ENCODE measurements around the gene KRTAP10-11.
"Not testable (repeated sequence)": the region's sequence is repeated elsewhere in the genome, so short reads cannot be mapped to it uniquely, and the experiment has no call there.

Gene KRTAP10-11

DNA sequence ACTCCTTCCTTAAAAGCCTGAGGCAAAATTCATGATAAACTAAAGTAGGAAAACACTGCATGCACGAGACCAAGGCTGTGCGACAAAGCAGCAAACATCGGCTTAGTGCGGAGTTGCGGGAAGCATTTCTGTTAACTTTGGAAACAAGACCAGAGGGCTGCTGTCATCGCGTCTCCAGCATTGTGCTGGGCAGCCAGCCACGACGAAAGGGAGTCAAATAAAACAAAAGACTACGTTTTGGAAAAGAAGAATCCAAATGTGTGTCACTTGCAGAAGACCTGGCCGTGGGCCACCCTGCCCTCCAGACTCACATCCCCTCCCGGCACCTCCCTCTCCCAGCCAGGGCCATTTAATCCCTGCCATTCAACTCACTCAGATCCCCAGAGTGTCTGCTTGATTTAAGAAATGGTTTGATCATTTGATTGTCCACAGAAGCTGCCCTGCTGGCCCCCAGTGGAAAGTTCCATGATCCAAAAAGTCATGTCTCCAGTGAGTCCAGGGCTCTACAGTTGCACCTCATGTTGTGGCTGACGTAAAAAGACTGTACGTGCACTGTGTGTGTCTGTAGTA, 2.4 kb upstream of the KRTAP10-11 start:
- DNase-seq: no peak

DNA sequence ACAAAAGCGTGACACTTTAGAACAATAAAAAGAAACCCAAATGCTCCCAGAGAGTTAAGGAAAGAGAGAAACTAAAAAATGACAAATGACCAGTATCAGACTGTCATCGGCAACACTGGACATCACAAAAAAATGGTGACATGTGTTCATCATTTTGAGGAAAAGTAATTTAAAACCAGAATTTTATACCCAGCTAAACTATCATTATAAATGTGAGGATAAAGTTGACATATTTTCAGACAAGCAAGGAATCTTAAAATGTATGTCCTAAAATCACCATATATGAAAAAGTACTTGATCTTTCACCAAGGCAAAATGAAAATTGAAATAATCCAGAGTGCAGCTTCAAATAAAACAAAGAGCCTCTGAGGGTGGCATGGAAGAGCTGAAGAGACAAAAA, 1.3 kb upstream of the KRTAP10-11 start:
- DNase-seq: no peak

- no peak for DNase-seq
These were observed 973 bp downstream of the KRTAP10-11 start for GRCh38 chr21:44647222-44647552.

GRCh38 chr21:44648557-44649311, 2.5 kb downstream of the KRTAP10-11 start:
- DNase-seq: no peak

DNA sequence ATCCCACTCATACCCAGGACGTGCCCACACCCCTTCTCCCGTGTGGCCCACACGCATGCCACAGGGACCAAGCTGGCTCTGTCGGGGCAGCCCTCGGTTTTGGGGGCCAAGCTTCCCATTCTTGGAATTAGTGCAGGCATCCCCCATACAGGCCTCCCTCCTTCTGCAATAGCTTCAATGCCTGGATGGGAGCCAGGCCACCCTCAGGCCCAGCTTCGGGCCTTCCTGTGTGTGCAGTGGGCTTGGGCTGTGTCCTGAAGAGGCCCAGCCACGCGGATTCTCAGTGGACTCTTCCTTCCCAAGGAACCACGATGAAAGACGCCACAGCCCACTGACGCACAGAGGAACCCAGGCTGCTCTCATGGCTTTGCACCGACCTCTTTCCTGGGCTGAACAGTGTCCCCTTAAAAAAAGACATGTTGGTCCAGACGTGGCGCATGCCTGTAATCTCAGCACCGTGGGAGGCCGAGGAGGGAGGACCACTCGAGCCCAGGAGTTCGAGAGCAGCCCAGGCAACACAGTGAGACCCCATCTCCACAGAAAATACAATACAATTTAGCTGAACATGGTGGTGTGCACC, 3.4 kb downstream of the KRTAP10-11 start:
- no peak for DNase-seq

DNA sequence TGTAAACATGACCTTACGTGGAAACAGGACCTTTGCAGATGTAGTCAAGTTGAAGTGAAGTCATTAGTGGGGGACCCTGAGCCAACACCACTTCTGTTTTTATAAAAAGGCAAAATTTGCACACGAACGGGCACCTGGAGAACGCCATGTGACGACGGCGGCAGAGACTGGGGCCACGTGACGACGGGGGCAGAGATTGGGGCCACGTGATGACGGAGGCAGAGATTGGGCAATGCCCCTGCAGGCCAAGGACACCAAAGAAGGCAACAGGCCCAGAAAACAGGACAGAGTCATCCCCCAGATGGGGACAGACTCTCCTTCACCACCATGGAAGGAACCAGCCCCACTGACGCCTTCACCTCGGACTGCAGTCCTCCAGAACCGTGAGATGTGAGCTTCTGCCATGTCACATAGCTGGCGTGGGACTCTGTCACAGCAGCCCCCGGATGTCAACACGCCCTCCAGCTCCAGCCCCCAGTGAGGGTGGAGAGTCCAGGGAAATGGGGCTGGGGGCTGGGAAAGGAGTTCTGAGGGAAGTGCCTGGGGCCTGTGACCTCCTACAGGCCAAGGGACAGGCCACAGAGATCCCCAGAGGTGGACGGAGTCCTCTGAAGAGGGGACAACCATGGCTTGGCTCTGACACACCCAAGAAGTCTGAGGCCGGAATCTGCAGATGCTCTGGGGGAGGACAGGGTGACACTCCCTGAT, 4.2 kb downstream of the KRTAP10-11 start:
- no peak for DNase-seq

DNA sequence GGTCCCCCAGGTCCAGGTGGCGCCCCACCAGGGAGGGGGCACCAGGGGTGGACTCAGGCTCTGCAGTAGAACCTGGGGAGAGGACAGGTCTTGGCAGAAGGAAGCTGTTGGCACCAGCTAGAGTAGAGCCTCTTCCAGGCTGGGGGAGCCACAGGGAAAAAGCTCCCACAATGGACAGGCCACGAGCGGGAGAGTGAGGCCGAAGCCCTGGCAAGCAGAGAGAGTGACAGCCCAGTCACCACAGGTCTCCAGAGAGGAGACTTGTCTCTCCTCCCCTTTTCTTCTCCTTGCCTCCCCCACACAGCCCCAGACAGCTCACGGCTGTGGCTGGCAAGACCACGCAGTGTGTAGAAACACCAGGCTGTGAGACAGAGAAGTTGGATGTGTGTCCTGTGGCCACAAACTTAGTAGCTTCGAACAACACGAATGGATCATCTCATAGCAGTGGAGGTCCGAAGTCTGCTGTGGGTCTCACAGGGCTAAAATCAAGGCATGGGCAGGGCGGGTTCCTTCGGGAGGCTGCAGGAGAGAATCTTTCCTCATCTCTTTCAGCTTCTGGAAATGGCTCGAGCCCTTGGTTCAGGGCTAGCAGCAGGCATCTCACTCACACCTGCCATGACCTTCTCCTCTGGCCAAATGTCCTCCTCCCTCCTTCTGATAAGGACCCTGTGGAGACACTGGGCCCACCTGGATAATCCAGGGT, 4.9 kb downstream of the KRTAP10-11 start:
- no peak for DNase-seq

DNA sequence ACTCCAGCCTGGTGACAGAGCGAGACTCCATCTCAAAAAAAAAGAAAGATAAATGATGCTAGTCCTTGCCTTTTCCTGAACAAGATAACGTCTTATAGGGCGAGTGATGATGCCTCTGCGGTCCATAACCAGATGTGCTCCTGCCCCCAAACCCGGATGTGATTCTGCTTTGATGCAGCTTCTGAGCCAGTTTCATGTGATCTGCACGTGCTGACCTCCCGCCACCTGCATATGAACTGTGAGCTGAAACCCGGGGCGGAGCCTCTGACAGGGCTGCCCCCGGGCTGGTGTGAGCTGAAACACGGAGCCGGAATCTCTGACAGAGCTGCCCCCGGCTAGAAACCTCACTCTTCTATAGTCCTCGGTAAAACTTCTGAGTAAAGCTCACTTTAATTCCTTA, 6.9 kb downstream of the KRTAP10-11 start:
- DNase-seq: no peak

DNA sequence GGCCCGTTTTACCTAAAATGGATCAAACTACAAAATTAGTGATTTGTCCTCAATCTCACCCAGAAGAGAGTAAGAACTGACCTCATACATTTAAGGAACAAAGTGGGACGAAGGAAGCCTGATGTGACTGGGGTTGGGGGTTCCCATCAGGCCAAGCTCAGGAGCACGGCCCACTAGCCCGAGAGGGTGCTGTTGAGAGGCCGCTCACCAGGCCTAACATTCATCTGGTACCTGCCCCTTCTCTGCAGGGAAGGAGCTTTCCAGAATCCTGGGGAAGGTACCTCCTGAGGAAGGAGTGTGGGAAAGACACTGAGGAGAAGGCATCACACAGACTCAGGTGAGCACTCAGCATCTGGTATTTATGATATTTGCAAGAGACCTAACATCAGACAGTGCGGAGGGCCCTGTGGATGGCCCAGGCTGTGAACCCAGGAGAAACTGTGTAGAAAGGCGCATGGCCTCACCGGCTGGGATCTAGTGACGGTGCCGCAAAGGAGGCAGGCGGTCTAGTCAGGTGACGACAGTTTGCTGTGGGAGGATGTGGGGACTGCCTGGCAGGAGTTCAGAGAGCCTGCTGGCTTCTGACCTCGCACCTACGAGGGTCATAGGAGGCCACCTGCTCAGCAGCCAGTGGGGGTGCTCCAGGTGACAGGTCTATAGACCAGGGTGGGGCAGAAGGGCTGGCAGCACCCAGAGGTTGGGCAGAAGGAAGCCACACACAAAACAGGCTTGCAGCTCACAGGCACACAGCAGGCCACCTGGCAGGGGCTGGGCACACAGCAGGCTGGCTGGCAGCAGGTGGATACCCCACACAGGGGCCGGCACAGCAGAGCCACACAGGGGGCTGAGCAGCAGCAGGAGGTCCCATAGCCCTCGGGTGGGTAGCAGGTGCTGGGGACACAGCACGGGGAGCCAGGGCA, 7.7 kb downstream of the KRTAP10-11 start:
- peak; percentile 67 for DNase-seq

- no peak for DNase-seq
These were observed 8.5 kb downstream of the KRTAP10-11 start, which contains the start of gene KRTAP12-4 for GRCh38 chr21:44654576-44655175. Gene KRTAP12-4, minus strand, starts transcription at chr21:44654659. Its CDS starts 45 bp downstream, at chr21:44654614.

- no peak for DNase-seq
These were observed 10.7 kb downstream of the KRTAP10-11 start for GRCh38 chr21:44656868-44657267.

DNA sequence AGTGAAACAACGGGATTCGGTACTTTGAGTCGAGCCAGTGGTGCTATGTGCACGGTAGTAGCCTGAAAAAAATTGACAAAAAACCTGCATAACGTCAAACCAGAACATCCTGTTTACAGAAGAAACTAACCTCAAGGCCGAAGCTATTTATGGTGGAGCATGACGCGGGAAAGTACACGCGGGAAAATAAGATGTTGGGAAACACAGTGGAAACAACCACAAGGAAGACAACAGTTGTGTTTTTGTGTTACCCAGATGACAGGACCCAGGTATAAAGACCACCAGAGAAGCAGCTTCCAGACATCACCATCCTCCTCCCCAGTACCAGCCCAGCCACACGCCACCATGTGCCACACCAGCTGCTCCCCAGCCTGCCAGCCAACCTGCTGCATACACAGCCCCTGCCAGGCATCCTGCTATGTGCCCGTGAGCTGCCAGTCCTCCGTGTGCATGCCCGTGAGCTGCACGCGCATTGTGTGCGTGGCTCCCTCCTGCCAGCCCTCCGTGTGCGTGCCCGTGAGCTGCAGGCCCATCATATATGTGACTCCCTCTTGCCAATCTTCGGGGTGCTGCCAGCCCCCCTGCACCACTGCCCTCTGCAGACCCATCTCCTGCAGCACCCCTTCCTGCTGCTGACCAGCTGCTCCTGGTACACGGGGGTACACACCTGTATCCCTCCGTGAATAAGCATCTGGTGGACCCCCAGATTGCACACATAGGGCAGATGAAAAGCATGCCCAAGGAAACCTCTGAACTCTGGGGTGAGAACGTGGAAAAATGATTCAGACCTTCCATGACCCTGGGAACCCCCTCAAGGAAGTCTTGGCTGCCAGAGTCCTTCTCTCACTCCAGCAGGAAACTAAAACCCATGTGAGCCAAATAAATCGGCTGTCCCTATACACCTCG, 11.7 kb downstream of the KRTAP10-11 start, which contains the start of gene KRTAP12-3:
Gene KRTAP12-3 (plus strand): TSS at position 298 of the 906 bp plus-strand sequence. CDS start 48 bp downstream, at position 346.
- DNase-seq: peak; percentile 64

DNA sequence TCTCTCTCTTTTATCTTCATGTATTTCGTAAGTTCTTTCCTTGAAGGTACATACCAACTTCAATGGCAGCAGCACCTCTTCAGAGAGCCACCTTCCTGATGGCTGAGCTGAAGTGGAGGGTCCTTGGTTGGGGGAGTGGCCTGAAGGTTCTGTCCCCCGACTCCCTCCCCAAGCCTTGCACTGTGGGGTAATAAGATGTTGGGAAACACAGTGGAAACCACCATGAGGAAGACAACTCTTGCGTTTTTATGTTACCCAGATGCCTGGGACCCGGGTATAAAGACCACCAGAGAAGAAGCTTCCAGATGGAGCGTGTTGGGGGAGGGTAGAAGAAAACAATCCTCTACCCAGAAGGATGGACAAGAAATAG, 12.3 kb downstream of the KRTAP10-11 start:
- no peak for DNase-seq

GRCh38 chr21:44658913-44659595, 12.8 kb downstream of the KRTAP10-11 start:
- DNase-seq: no peak

GRCh38 chr21:44661567-44661966, 15.4 kb downstream of the KRTAP10-11 start:
- DNase-seq: not testable (repeated sequence)

DNA sequence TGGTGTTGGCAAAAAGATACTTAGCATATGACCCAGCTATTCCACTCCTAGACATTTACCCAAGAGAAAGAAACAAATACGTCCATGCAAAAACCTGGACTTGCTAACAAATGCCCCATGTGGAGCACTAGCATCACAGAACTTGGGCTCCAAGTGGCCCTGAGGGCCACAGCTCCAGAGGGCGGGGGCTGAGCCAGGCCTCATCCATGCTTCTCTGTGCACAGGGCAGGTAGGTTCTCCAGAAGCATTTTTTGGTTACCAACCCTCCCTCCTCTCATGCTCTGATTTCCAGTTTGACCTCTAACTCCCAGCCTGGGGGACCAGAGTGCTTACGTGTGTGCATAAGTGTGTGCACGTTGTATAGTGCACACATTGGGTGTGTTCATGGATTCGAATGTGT, 18.5 kb downstream of the KRTAP10-11 start:
- no peak for DNase-seq

DNA sequence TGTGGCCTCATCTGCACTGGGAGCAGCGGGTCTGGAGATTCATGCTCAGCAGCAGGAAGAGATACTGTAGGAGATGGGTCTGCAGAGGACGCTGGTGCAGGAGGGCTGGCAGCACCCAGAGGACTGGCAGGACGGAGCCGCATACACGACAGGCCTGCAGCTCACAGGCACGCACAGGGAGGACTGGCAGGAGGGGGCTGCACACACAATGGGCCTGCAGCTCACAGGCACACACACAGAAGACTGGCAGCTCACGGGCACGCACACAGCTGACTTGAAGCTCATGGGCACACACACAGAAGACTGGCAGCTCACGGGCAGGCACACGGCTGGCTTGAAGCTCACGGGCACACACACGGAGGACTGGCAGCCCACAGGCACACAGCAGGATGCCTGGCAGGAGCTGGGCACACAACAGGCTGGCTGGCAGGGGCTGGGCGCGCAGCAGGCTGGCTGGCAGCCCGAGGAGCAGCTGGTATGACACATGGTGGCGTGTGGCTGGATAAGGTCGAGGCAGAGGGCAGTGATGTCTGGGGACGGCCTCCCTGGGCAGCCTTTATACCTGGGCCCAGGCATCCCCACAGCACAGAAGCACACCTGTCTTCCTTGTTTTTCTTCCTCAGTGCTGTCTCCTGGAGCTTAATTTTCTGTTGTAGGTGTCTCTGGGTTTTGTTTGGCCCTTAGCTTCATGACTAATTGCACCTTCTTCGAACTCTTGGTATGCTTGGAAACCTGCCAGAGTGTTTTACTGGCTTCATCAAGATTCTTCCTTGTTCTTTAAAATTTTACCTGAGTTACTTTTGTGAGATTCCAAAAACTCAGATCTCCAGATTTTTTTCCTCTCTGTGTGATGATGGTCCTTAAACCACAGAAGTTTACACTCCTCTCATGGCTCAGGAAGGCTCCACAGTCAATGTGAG, 20.4 kb downstream of the KRTAP10-11 start, which contains the start of gene KRTAP12-2:
Gene KRTAP12-2 (minus strand): TSS at position 527 of the 920 bp plus-strand sequence. CDS start 41 bp downstream, at position 486.
- no peak for DNase-seq

GRCh38 chr21:44667612-44668011, 21.4 kb downstream of the KRTAP10-11 start:
- DNase-seq: no peak

All from activated CD4-positive, alpha-beta T cell treated with anti-CD3 and anti-CD28 coated beads, Interleukin-2, amount 50 U/mL, for 1 hour (primary cell).